ENCODE data around the gene UBIAD1. TPM values are rescaled to one million over a fixed set of nuclear protein-coding genes. Genes with fewer than 3 reads are reported as not detected.

Gene UBIAD1
- total and polyA plus RNA-seq, 10 of the 15 experiments (the other 5 are each of a cell fraction or from before 2014, with no cell fraction given) = 4.5 to 23.8 (median 16.0) TPM

GRCh38 chr1:11262171-11263049 is 10.6 kb upstream of the UBIAD1 start, which contains the start of gene MTOR (continued):
- TF ChIP-seq FOXM1 (IDR thresholded peaks at IDR 0.05; ENCODE audit: low read depth, low read length) = no peak
- TF ChIP-seq SIX5 (IDR thresholded peaks at IDR 0.05; ENCODE audit: low read depth, low read length, severe bottlenecking) = peak; percentile 71
- no peak for TF ChIP-seq NR2C2 (IDR thresholded peaks at IDR 0.05; ENCODE audit: borderline replicate concordance, control insufficient read depth, insufficient read length, low read depth)
- peak; percentile 100 for TF ChIP-seq ZBTB40 (IDR thresholded peaks at IDR 0.05; ENCODE audit: borderline replicate concordance)
- no peak for TF ChIP-seq MAX (IDR thresholded peaks at IDR 0.05; ENCODE audit: low read depth, low read length)
- no peak for TF ChIP-seq ZNF687 (IDR thresholded peaks at IDR 0.05)

Data from GM12878 (cell line).